Smooth muscle cell (in vitro differentiated cells): ENCODE data around the gene RAET1G. TPM values are rescaled to one million over a fixed set of nuclear protein-coding genes. Genes with fewer than 3 reads are reported as not detected.
"Not testable (repeated sequence)": the region's sequence is repeated elsewhere in the genome, so short reads cannot be mapped to it uniquely, and the experiment has no call there.

ENCODE experiments used
- DNase-seq: peaks from one replicate; lab custom pipeline; 2025; ENCODE audit not compliant: unreplicated experiment; lab: John Stamatoyannopoulos, UW
- H2AFZ ChIP-seq: fragments of 200-600 bp; sonication (generic); 2 replicates; pipeline ENCODE4 v1.6.0; 2016; ENCODE audit warnings: antibody characterized with exemption, low read depth, mild to moderate bottlenecking
- H3F3A ChIP-seq: fragments of 200-600 bp; sonication (generic); 2 replicates; pipeline ENCODE4 v1.6.0; 2017; ENCODE audit warnings: antibody characterized with exemption, low read depth
- H3K27ac ChIP-seq: fragments of 200-600 bp; sonication (generic); 2 replicates; pipeline ENCODE4 v1.5.1; 2016; ENCODE audit warnings: low read depth, mild to moderate bottlenecking
- H3K27me3 ChIP-seq: fragments of 200-600 bp; sonication (generic); 2 replicates; pipeline ENCODE4 v1.6.1; 2016; ENCODE audit warnings: low read depth, mild to moderate bottlenecking
- H3K36me3 ChIP-seq: fragments of 200-600 bp; sonication (generic); 2 replicates; pipeline ENCODE4 v1.5.1; 2016; ENCODE audit warnings: low read depth
- H3K4me1 ChIP-seq: fragments of 200-600 bp; sonication (generic); 2 replicates; pipeline ENCODE4 v1.5.1; 2016; ENCODE audit warnings: low read depth
- H3K4me2 ChIP-seq: fragments of 200-600 bp; sonication (generic); 2 replicates; pipeline ENCODE4 v1.6.0; 2016; ENCODE audit warnings: mild to moderate bottlenecking
- H3K4me3 ChIP-seq: fragments of 200-600 bp; sonication (generic); 2 replicates; pipeline ENCODE4 v1.5.1; 2016; ENCODE audit warnings: mild to moderate bottlenecking
- H3K79me2 ChIP-seq: fragments of 200-600 bp; sonication (generic); 2 replicates; pipeline ENCODE4 v1.6.0; 2016; ENCODE audit warnings: low read depth, mild to moderate bottlenecking
- H3K9ac ChIP-seq: fragments of 200-600 bp; sonication (generic); 2 replicates; pipeline ENCODE4 v1.6.0; 2016; ENCODE audit warnings: low read depth
- H3K9me3 ChIP-seq: fragments of 200-600 bp; sonication (generic); replicated peaks from 2 replicates; pipeline ENCODE4 v1.5.1; 2016; ENCODE audit warnings: low read depth
- H4K20me1 ChIP-seq: fragments of 200-600 bp; sonication (generic); 2 replicates; pipeline ENCODE4 v1.6.0; 2016; ENCODE audit warnings: low read depth
- WGBS: methylation state at CpG from one replicate; pipeline ENCODE4 v1.1.7; 2016; ENCODE audit warnings: low lambda C conversion rate; 5-methylcytosine and 5-hydroxymethylcytosine counted together
- polyA plus RNA-seq: library from polyadenylated mRNA; unstranded; fragments of >200 nt; fragmentation: Nextera tagmentation; extraction: Ambion mirVana; gene quantifications from 2 replicates; pipeline ENCODE4 v1.2.1, GENCODE V29; 2016
- total RNA-seq: library from RNA; depleted of rRNA; stranded (reverse); fragments of >200 nt; gene quantifications from 2 replicates; pipeline ENCODE4 v1.2.3, GENCODE V29; 2014
- TF ChIP-seq, protein P1 (sequence below): fragments of 200-600 bp; sonication (generic); IDR thresholded peaks from 2 replicates; pipeline ENCODE4 v1.5.1; 2017; ENCODE audit warnings: borderline replicate concordance, mild to moderate bottlenecking, antibody characterized with exemption; ENCODE audit not compliant: insufficient read depth, poor library complexity, severe bottlenecking

The RAET1G gene
- total and polyA plus RNA-seq, 2 experiments from 2014 or later = 1.7 to 2.4 TPM

DNA sequence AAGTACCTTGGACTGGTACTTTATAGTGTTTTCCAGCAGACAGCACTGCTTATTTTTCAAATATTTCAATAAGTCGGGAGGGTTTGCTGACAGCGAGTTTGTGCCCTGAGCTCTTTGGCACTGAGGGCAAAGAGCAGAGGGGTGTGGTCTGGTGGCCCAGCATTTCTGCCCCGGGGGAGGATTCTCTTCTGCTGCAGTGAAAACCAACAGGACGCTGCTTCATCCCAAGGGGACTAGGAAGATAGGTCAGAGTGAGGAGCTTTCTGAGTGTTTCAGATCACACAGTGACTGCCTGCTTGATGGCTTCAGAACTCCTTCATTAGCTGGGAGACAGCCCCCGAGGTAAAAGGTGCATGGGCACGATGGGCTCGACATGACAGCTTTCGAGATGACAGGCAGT is 27.5 kb upstream of the RAET1G start:
- Histone ChIP-seq H3K4me2 (no peak overlapping the region), H3K9me3 (no peaks in the 10 kb centered on the region), H3K27me3 (peaks cover 77% of the 10 kb centered on the region), H3K4me1 (no peaks in the 10 kb centered on the region), H3F3A (no peaks in the 10 kb centered on the region), H3K27ac (no peak overlapping the region), H4K20me1 (no peaks in the 10 kb centered on the region), H3K36me3 (no peaks in the 10 kb centered on the region), H3K9ac (no peak overlapping the region), H3K79me2 (no peaks in the 10 kb centered on the region), H3K4me3 (no peak overlapping the region), H2AFZ (no peak overlapping the region)
- WGBS = 48% methylated on average over 8 of the region's 8 CpGs
- DNase-seq = no peak
- TF ChIP-seq, protein P1, sequence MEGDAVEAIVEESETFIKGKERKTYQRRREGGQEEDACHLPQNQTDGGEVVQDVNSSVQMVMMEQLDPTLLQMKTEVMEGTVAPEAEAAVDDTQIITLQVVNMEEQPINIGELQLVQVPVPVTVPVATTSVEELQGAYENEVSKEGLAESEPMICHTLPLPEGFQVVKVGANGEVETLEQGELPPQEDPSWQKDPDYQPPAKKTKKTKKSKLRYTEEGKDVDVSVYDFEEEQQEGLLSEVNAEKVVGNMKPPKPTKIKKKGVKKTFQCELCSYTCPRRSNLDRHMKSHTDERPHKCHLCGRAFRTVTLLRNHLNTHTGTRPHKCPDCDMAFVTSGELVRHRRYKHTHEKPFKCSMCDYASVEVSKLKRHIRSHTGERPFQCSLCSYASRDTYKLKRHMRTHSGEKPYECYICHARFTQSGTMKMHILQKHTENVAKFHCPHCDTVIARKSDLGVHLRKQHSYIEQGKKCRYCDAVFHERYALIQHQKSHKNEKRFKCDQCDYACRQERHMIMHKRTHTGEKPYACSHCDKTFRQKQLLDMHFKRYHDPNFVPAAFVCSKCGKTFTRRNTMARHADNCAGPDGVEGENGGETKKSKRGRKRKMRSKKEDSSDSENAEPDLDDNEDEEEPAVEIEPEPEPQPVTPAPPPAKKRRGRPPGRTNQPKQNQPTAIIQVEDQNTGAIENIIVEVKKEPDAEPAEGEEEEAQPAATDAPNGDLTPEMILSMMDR = no peak

DNA sequence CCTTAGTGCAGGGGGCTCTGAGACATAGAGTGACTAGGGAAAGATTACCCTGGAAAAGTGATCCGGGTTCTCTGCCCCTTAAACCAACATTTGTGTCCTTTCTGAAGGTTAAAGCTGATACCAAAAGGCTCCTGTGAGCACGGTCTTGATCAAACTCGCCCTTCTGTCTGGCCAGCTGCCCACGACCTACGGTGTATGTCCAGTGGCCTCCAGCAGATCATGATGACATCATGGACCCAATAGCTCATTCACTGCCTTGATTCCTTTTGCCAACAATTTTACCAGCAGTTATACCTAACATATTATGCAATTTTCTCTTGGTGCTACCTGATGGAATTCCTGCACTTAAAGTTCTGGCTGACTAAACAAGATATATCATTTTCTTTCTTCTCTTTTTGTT is 25.7 kb upstream of the RAET1G start:
- Histone ChIP-seq H3K4me3 (no peak overlapping the region), H3K4me1 (no peaks in the 10 kb centered on the region), H3K79me2 (no peaks in the 10 kb centered on the region), H3K27me3 (peaks cover 68% of the 10 kb centered on the region), H3F3A (no peaks in the 10 kb centered on the region), H3K4me2 (no peak overlapping the region), H4K20me1 (no peaks in the 10 kb centered on the region), H3K9ac (no peak overlapping the region), H3K27ac (no peak overlapping the region), H3K9me3 (no peaks in the 10 kb centered on the region), H2AFZ (no peak overlapping the region), H3K36me3 (no peaks in the 10 kb centered on the region)
- WGBS = 79% methylated on average over 5 of the region's 5 CpGs
- no peak for DNase-seq
- TF ChIP-seq, protein P1 = no peak

DNA sequence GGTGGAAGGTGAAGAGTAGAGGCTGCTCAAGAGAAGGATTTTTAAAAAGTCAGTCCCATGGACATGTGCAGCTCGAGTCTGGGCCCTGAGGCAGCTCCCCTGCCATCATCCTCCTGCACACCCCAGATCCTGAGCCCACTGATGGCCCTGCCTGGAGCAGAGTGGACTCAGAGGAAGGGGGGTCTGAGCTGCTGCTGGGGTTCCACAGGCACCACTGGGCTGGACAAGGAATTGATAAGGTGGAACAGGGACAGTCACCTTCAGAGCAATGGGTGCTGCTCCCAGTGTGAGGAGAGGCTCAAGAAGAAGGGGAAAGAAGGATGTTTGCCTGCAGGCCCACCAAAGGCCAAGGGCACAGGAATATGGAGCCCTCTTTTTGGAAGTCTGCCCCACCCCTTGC is 25.1 kb upstream of the RAET1G start:
- Histone ChIP-seq H3K9me3 (no peaks in the 10 kb centered on the region), H2AFZ (no peak overlapping the region), H3K27me3 (peaks cover 68% of the 10 kb centered on the region), H3K4me1 (no peaks in the 10 kb centered on the region), H3F3A (no peaks in the 10 kb centered on the region), H4K20me1 (no peaks in the 10 kb centered on the region), H3K36me3 (no peaks in the 10 kb centered on the region), H3K4me3 (no peak overlapping the region), H3K9ac (no peak overlapping the region), H3K27ac (no peak overlapping the region), H3K4me2 (no peak overlapping the region), H3K79me2 (no peaks in the 10 kb centered on the region)
- 67% methylated on average over 1 of the region's 1 CpG for WGBS
- DNase-seq = no peak
- TF ChIP-seq, protein P1 = no peak

DNA sequence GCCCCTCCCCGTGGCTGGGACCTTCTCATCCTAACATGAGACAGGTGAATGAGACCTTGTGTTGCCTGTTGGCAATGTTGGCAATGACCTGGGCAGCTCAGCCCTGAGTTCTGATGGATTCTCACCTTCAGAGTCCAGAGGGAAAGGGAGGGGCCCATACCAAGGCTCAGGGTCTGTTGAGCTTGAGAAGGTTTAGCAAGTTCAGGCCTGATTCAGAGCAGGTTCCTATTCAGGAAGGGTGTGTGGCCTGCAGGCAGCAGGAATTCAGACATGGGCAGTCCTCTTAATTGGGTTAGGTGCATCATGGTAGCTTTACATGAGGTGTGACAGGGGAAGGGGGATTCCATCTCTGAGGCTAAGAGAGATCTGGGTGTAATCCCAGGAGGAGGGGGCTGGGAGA is 24.6 kb upstream of the RAET1G start:
- WGBS = no CpG with 5 or more reads among the region's 1 CpG
- H3K4me1 ChIP-seq, H3K9me3 ChIP-seq, H2AFZ ChIP-seq, DNase-seq, H3F3A ChIP-seq, H3K9ac ChIP-seq, H4K20me1 ChIP-seq, H3K36me3 ChIP-seq, H3K79me2 ChIP-seq, H3K4me3 ChIP-seq, H3K4me2 ChIP-seq, H3K27ac ChIP-seq: not testable (repeated sequence)
- peaks cover 68% of the 10 kb centered on the region for H3K27me3 ChIP-seq

DNA sequence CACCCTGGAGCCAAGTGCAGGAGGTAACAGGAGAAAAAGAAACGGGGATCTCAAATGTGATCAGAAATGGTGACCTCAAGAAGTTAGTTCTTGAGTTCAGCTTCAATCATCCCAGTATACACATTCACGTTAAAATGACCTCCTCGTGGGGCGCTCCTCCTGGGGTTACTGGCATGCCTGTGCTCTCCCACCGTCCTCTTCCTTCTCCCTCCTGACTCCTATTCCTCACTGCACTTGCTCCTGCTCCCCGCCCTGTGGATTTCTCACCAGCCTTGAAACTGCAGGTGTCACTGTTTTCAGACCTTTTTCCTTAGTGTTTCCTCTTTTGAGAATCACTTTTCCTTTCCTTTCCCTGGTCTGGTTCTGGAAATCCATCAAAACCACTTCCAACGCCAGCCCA is 23.7 kb upstream of the RAET1G start:
- H3K36me3 ChIP-seq, H3K4me2 ChIP-seq, H3K9me3 ChIP-seq, DNase-seq, H3K79me2 ChIP-seq, H3K4me3 ChIP-seq, H4K20me1 ChIP-seq, H3F3A ChIP-seq, H3K27ac ChIP-seq, H3K9ac ChIP-seq, H3K4me1 ChIP-seq, H2AFZ ChIP-seq: not testable (repeated sequence)
- 67% methylated on average over 7 of the region's 7 CpGs for WGBS
- peaks cover 61% of the 10 kb centered on the region for H3K27me3 ChIP-seq

DNA sequence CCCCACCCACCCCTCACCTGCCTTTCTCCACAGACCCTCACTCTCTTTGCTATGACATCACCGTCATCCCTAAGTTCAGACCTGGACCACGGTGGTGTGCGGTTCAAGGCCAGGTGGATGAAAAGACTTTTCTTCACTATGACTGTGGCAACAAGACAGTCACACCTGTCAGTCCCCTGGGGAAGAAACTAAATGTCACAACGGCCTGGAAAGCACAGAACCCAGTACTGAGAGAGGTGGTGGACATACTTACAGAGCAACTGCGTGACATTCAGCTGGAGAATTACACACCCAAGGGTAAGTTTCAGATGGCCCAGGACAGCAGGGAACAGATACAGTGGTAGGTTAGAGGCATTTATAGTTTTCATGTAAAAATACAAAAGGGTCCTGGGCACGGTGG is 22.4 kb upstream of the RAET1G start:
- H3K36me3 ChIP-seq, H3F3A ChIP-seq, H3K9me3 ChIP-seq, H3K9ac ChIP-seq, H4K20me1 ChIP-seq, H3K27ac ChIP-seq, H3K4me3 ChIP-seq, DNase-seq, H2AFZ ChIP-seq, H3K4me1 ChIP-seq, H3K79me2 ChIP-seq, H3K4me2 ChIP-seq: not testable (repeated sequence)
- 72% methylated on average over 3 of the region's 6 CpGs for WGBS
- H3K27me3 ChIP-seq = peaks cover 58% of the 10 kb centered on the region

DNA sequence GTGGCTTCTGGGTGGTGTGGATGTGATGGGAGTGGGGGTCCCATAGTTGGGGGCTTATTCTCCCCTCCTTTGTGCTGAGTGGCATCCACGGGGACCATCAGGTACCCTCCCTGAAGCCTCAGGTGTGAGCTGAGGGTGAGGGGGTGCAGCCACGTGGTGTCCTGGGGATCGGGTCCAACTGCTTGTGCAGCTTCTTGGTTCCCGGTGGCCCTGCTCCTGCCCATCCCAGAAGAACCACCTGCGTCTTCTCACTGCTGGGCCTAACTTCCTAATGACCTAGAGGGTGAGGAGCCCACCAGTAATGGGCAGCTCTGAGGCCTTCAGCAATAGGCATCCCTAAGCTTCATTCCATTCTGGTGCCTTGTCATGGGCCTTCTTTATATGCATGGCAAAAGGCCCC is 20.4 kb upstream of the RAET1G start:
- H3K9ac ChIP-seq, H3K36me3 ChIP-seq, H3K27ac ChIP-seq, H4K20me1 ChIP-seq, H3K79me2 ChIP-seq, H3K4me1 ChIP-seq, H2AFZ ChIP-seq, H3K9me3 ChIP-seq, H3K4me3 ChIP-seq, H3F3A ChIP-seq, H3K4me2 ChIP-seq, DNase-seq: not testable (repeated sequence)
- WGBS = 74% methylated on average over 5 of the region's 5 CpGs
- peaks cover 58% of the 10 kb centered on the region for H3K27me3 ChIP-seq
